GM19099 (cell line): Measurements from ENCODE around the gene HSPA9.

Experiments
- POLR2A ChIP-seq: IDR thresholded peaks from 3 replicates; pipeline ENCODE4 v1.6.1; 2011; ENCODE audit warnings: low read depth; ENCODE audit not compliant: insufficient read length; ENCODE audit errors: extremely low read depth

Gene HSPA9

GRCh38 chr5:138577452-138577851 lies 2.3 kb upstream of the HSPA9 start:
- no peak for TF ChIP-seq POLR2A

- TF ChIP-seq POLR2A = no peak
These were observed 432 bp downstream of the HSPA9 start for GRCh38 chr5:138574744-138575193.

GRCh38 chr5:138573949-138574670 lies 1.1 kb downstream of the HSPA9 start:
- TF ChIP-seq POLR2A = no peak

- no peak for TF ChIP-seq POLR2A
These were observed 2.0 kb downstream of the HSPA9 start for GRCh38 chr5:138573223-138573622.

GRCh38 chr5:138570871-138571270 lies 4.3 kb downstream of the HSPA9 start:
- no peak for TF ChIP-seq POLR2A

GRCh38 chr5:138569782-138570181 lies 5.4 kb downstream of the HSPA9 start:
- no peak for TF ChIP-seq POLR2A

- no peak for TF ChIP-seq POLR2A
These were observed 7.0 kb downstream of the HSPA9 start for GRCh38 chr5:138568061-138568824.

GRCh38 chr5:138566792-138567191 lies 8.4 kb downstream of the HSPA9 start:
- no peak for TF ChIP-seq POLR2A

- TF ChIP-seq POLR2A = no peak
These were observed 9.9 kb downstream of the HSPA9 start for GRCh38 chr5:138565100-138565821.

GRCh38 chr5:138564242-138564641 lies 11.0 kb downstream of the HSPA9 start:
- TF ChIP-seq POLR2A = no peak

GRCh38 chr5:138563340-138564118 lies 11.7 kb downstream of the HSPA9 start:
- TF ChIP-seq POLR2A = no peak

GRCh38 chr5:138560971-138561370 lies 14.2 kb downstream of the HSPA9 start:
- TF ChIP-seq POLR2A = no peak

GRCh38 chr5:138559937-138560336 lies 15.3 kb downstream of the HSPA9 start:
- TF ChIP-seq POLR2A = peak; percentile 13

- TF ChIP-seq POLR2A = no peak
These were observed 17.5 kb downstream of the HSPA9 start for GRCh38 chr5:138557677-138558076.

- TF ChIP-seq POLR2A = no peak
These were observed 21.1 kb downstream of the HSPA9 start for GRCh38 chr5:138554143-138554542.
